COLO668 (cell line): Measurements from ENCODE around the gene GTF3A.

Experiments
- DNase-seq: peaks from one replicate; lab custom pipeline; 2025; ENCODE audit not compliant: unreplicated experiment; lab: John Stamatoyannopoulos, UW

The GTF3A gene

GRCh38 chr13:27404680-27405079, 19.7 kb upstream of the GTF3A start:
- DNase-seq = no peak

- DNase-seq = no peak
Observed at GRCh38 chr13:27405546-27406134, 18.8 kb upstream of the GTF3A start.

GRCh38 chr13:27406178-27406939, 18.1 kb upstream of the GTF3A start:
- DNase-seq = peak; percentile 47

GRCh38 chr13:27408074-27408473, 16.3 kb upstream of the GTF3A start:
- no peak for DNase-seq

GRCh38 chr13:27409013-27409412, 15.4 kb upstream of the GTF3A start:
- DNase-seq = no peak

GRCh38 chr13:27411341-27411740, 13.1 kb upstream of the GTF3A start:
- no peak for DNase-seq

- no peak for DNase-seq
Observed at GRCh38 chr13:27415116-27415515, 9.3 kb upstream of the GTF3A start.

GRCh38 chr13:27419328-27419727, 5.1 kb upstream of the GTF3A start:
- no peak for DNase-seq

- DNase-seq = no peak
Observed at GRCh38 chr13:27421101-27421871, 3.1 kb upstream of the GTF3A start.

GRCh38 chr13:27423333-27423732, 1.1 kb upstream of the GTF3A start:
- no peak for DNase-seq

- no peak for DNase-seq
Observed at GRCh38 chr13:27425158-27425917, 919 bp downstream of the GTF3A start.

- peak; percentile 95 for DNase-seq
Observed at GRCh38 chr13:27425918-27426630, 1.7 kb downstream of the GTF3A start.

- no peak for DNase-seq
Observed at GRCh38 chr13:27427641-27428040, 3.2 kb downstream of the GTF3A start.

GRCh38 chr13:27428160-27428559, 3.7 kb downstream of the GTF3A start:
- no peak for DNase-seq

GRCh38 chr13:27432180-27432579, 7.8 kb downstream of the GTF3A start:
- no peak for DNase-seq

- no peak for DNase-seq
Observed at GRCh38 chr13:27432611-27433210, 8.3 kb downstream of the GTF3A start.

- no peak for DNase-seq
Observed at GRCh38 chr13:27437126-27437525, 12.7 kb downstream of the GTF3A start.

- no peak for DNase-seq
Observed at GRCh38 chr13:27440408-27440807, 16.0 kb downstream of the GTF3A start.

GRCh38 chr13:27442071-27442647, 17.7 kb downstream of the GTF3A start:
- no peak for DNase-seq

- no peak for DNase-seq
Observed at GRCh38 chr13:27442797-27443196, 18.4 kb downstream of the GTF3A start.
